B cell (primary cell): ENCODE measurements around the gene TCHH. TPM values are rescaled to one million over a fixed set of nuclear protein-coding genes. Genes with fewer than 3 reads are reported as not detected.

Source experiments
- ATAC-seq: fragments of 200-7000 bp; cut with Tn5 transposase; one replicate; pipeline ENCODE4 v1.10.0; 2021; ENCODE audit warnings: low read depth, mild to moderate bottlenecking, moderate number of reproducible peaks, moderate library complexity
- CTCF ChIA-PET: fragments of 350-600 bp; sonication (Branson Sonifier 250); formaldehyde crosslinking; loops from one replicate; lab custom pipeline; 2021; ENCODE audit warnings: antibody characterized with exemption, inconsistent platforms; lab: Charles Lee
- POLR2A ChIA-PET: fragments of 350-600 bp; sonication (Branson Sonifier 250); formaldehyde crosslinking; loops from one replicate; lab custom pipeline; 2021; ENCODE audit warnings: antibody characterized with exemption; lab: Charles Lee
- DNase-seq: peaks from one replicate; pipeline ENCODE4 v3.0.0; 2013
- H2AFZ ChIP-seq: 2 replicates; pipeline ENCODE4 v1.6.1; 2012; ENCODE audit warnings: mild to moderate bottlenecking, low read depth, low read length; ENCODE audit not compliant: insufficient read depth, poor library complexity, severe bottlenecking
- H3K27ac ChIP-seq, 2 donors: 1 replicate in 1 of 2; 2 replicates in 1 of 2; pipeline ENCODE4 v1.5.1; 2012 to 2013; ENCODE audit warnings: low read length in 2 of 2, mild to moderate bottlenecking in 2 of 2, moderate library complexity in 1 of 2
- H3K27me3 ChIP-seq, 4 experiments: fragments of 200-600 bp in 1 of 4; sonication (generic) in 1 of 4; replicated peaks in 1 of 4; 1 replicate in 2 of 4; 2 replicates in 2 of 4; pipeline versions ENCODE4 v1.6.1 to v1.7.0; 2013 to 2016; ENCODE audit warnings: low read length in 3 of 4, mild to moderate bottlenecking in 2 of 4, mixed read lengths in 1 of 4, moderate library complexity in 1 of 4; ENCODE audit not compliant: insufficient read depth in 4 of 4, control insufficient read depth in 3 of 4; ENCODE audit errors: control extremely low read depth in 1 of 4
- H3K36me3 ChIP-seq, 2 experiments: replicated peaks in 1 of 2; 1 replicate in 1 of 2; 2 replicates in 1 of 2; pipeline versions ENCODE4 v1.6.1 to v1.7.1; 2013; ENCODE audit warnings: low read length in 1 of 2; ENCODE audit not compliant: insufficient read depth in 2 of 2, control insufficient read depth in 1 of 2; ENCODE audit errors: control extremely low read depth in 1 of 2, extremely low read depth in 1 of 2
- H3K4me1 ChIP-seq, 2 donors: fragments of 200-600 bp in 1 of 2; sonication (generic) in 1 of 2; 1 replicate in 1 of 2; 2 replicates in 1 of 2; pipeline versions ENCODE4 v1.5.1 to v1.6.1; 2013 to 2017; ENCODE audit warnings: low read length in 2 of 2; ENCODE audit not compliant: control insufficient read depth in 2 of 2, insufficient read depth in 2 of 2
- H3K4me2 ChIP-seq: replicated peaks from 2 replicates; pipeline ENCODE3; 2012; ENCODE audit warnings: mild to moderate bottlenecking, low read depth, low read length; ENCODE audit not compliant: poor library complexity, severe bottlenecking
- H3K4me3 ChIP-seq, 5 experiments: fragments of 200-600 bp in 1 of 5; sonication (generic) in 1 of 5; 1 replicate in 3 of 5; 2 replicates in 2 of 5; pipeline versions ENCODE4 v1.5.1 to v1.7.0; 2011 to 2016; ENCODE audit warnings: low read length in 4 of 5, mild to moderate bottlenecking in 4 of 5, low read depth in 2 of 5, control low read depth in 1 of 5, moderate library complexity in 1 of 5; ENCODE audit not compliant: insufficient read depth in 1 of 5; ENCODE audit errors: control extremely low read depth in 1 of 5, extremely low read depth in 1 of 5
- H3K79me2 ChIP-seq: fragments of 200-600 bp; sonication (generic); one replicate; pipeline ENCODE4 v1.6.0; 2016; ENCODE audit warnings: low read length; ENCODE audit not compliant: control insufficient read depth, insufficient read depth
- H3K9ac ChIP-seq: fragments of 200-600 bp; sonication (generic); 2 replicates; pipeline ENCODE4 v1.6.1; 2017; ENCODE audit warnings: mild to moderate bottlenecking, low read length, moderate library complexity
- H3K9me3 ChIP-seq, 3 donors: one replicate each; pipeline versions ENCODE4 v1.6.1 to v1.7.1; 2013; ENCODE audit warnings: low read length in 2 of 3; ENCODE audit not compliant: control insufficient read depth in 2 of 3, insufficient read depth in 1 of 3; ENCODE audit errors: control extremely low read depth in 1 of 3
- H4K20me1 ChIP-seq: 2 replicates; pipeline ENCODE4 v1.6.0; 2012; ENCODE audit warnings: mild to moderate bottlenecking, low read length; ENCODE audit not compliant: insufficient read depth, control insufficient read depth, poor library complexity, severe bottlenecking
- H3K27ac Mint-ChIP-seq: one replicate; pipeline ENCODE4 v1.8.0; 2021; ENCODE audit warnings: mixed read lengths
- H3K27me3 Mint-ChIP-seq: one replicate; pipeline ENCODE4 v1.8.0; 2021; ENCODE audit warnings: mixed read lengths
- H3K4me1 Mint-ChIP-seq: one replicate; pipeline ENCODE4 v1.8.0; 2021; ENCODE audit warnings: mixed read lengths
- H3K4me3 Mint-ChIP-seq: one replicate; pipeline ENCODE4 v1.8.0; 2021; ENCODE audit warnings: mixed read lengths
- H3K9me3 Mint-ChIP-seq: one replicate; pipeline ENCODE4 v1.8.0; 2022; ENCODE audit warnings: mixed read lengths; ENCODE audit not compliant: insufficient read depth
- EZH2 ChIP-seq: IDR thresholded peaks from 2 replicates; pipeline ENCODE4 v1.6.1; 2012; ENCODE audit warnings: borderline replicate concordance, low read depth, mild to moderate bottlenecking, moderate library complexity, low read length; ENCODE audit not compliant: insufficient read depth, poor library complexity, severe bottlenecking
- WGBS: methylation state at CpG from one replicate; pipeline ENCODE4 v1.1.5; 2013; ENCODE audit warnings: missing lambda C conversion rate; ENCODE audit not compliant: insufficient coverage; 5-methylcytosine and 5-hydroxymethylcytosine counted together
- intact Hi-C: fragments of 100-400 bp; cut with micrococcal nuclease; formaldehyde crosslinking; loops from one replicate; pipeline ENCODE4 v1.10.0; 2022
- polyA minus RNA-seq: library from RNA; depleted of rRNA, polyadenylated mRNA; stranded (reverse); fragments of >200 nt; gene quantifications from 2 replicates; pipeline ENCODE4 v1.2.3, GENCODE V29; 2012
- polyA plus RNA-seq: library from polyadenylated mRNA; depleted of rRNA; stranded (reverse); fragments of >200 nt; gene quantifications from 2 replicates; pipeline ENCODE4 v1.2.3, GENCODE V29; 2012
- total RNA-seq, 2 donors: library from RNA; stranded (reverse); fragments of 120-200 nt in 1 of 2; gene quantifications; 1 replicate in 1 of 2; 2 replicates in 1 of 2; pipeline versions ENCODE4 v1.2.3 to v1.2.4, GENCODE V29; 2013 to 2022
- TF ChIP-seq, protein P1 (sequence below): fragments of 200-600 bp; IDR thresholded peaks from one replicate; pipeline ENCODE4 v1.8.0; 2022; ENCODE audit warnings: antibody characterized with exemption, mild to moderate bottlenecking

The TCHH gene
- total RNA-seq (not detected in 2 replicates), polyA plus RNA-seq (not detected in 2 replicates), polyA minus RNA-seq (not detected in 2 replicates)
- total RNA-seq (2013): not detected

DNA sequence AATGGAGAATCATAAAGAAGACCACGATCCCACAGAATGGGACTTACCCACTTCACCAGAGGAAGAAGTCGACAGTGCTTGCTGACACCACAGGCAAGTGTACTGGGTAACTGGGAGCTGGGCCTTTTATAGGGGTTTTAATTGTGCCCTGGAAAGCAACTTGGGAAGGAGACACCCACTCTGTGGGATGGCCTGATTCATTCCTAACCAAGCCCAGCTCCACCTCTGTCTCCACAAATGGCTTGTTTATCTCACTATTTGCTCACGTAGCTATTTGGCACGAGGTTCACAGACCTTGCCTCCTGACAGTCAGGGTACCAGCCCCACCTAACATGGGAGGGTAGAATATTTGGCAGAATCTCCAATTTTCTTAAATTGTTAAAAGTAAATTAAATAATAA is at the start of gene TCHH:
Gene TCHH, minus strand, starts transcription at position 101 of the 400 bp plus-strand sequence. CDS start 1,364 bp downstream, outside the sequence.
- no peak within 1 kb of the TSS for H3K9ac ChIP-seq
- H3K4me3 ChIP-seq: no peak within 1 kb of the TSS
- H3K9me3 Mint-ChIP-seq: no peaks in the 10 kb centered on the region
- no peaks in the 10 kb centered on the region for H4K20me1 ChIP-seq
- no peak within 1 kb of the TSS for H3K27ac Mint-ChIP-seq
- H3K36me3 ChIP-seq: no peaks in the 10 kb centered on the region
- intact Hi-C loops: no loop called here
- ATAC-seq (no peak), DNase-seq (no peak)
- peaks cover 0 to 11% (median 0%) of the 10 kb centered on the region in 3 donors for H3K9me3 ChIP-seq
- H3K79me2 ChIP-seq: no peaks in the 10 kb centered on the region
- H3K4me2 ChIP-seq: no peak within 1 kb of the TSS
- no peak within 1 kb of the TSS for H3K27ac ChIP-seq
- no CpG with 5 or more reads among the region's 4 CpGs for WGBS
- CTCF ChIA-PET: no interaction called here
- H3K4me3 Mint-ChIP-seq: no peak within 1 kb of the TSS
- H3K27me3 Mint-ChIP-seq: peaks cover 44% of the 10 kb centered on the region
- TF ChIP-seq, protein P1, sequence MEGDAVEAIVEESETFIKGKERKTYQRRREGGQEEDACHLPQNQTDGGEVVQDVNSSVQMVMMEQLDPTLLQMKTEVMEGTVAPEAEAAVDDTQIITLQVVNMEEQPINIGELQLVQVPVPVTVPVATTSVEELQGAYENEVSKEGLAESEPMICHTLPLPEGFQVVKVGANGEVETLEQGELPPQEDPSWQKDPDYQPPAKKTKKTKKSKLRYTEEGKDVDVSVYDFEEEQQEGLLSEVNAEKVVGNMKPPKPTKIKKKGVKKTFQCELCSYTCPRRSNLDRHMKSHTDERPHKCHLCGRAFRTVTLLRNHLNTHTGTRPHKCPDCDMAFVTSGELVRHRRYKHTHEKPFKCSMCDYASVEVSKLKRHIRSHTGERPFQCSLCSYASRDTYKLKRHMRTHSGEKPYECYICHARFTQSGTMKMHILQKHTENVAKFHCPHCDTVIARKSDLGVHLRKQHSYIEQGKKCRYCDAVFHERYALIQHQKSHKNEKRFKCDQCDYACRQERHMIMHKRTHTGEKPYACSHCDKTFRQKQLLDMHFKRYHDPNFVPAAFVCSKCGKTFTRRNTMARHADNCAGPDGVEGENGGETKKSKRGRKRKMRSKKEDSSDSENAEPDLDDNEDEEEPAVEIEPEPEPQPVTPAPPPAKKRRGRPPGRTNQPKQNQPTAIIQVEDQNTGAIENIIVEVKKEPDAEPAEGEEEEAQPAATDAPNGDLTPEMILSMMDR: no peak
- TF ChIP-seq EZH2: no peak
- no peak within 1 kb of the TSS for H2AFZ ChIP-seq
- H3K4me1 Mint-ChIP-seq: peaks cover 2% of the 10 kb centered on the region
- H3K4me1 ChIP-seq: peaks cover 24 to 29% of the 10 kb centered on the region in 2 donors
- POLR2A ChIA-PET: no interaction called here
- H3K27me3 ChIP-seq: peaks cover 0 to 60% (median 57%) of the 10 kb centered on the region in 4 experiments

GRCh38 chr1:152164517-152165136 is 49.4 kb upstream of the TCHH start:
- no peak overlapping the region for H3K4me2 ChIP-seq
- peaks cover 22% of the 10 kb centered on the region for H3K4me1 Mint-ChIP-seq

More at GRCh38 chr1:152164517-152165136, 49.4 kb upstream of the TCHH start:
- WGBS: 50% methylated on average over 2 of the region's 2 CpGs
- H3K27me3 Mint-ChIP-seq: peaks cover 34% of the 10 kb centered on the region
- H3K27me3 ChIP-seq: peaks cover 0 to 24% (median 12%) of the 10 kb centered on the region in 4 experiments
- no peak overlapping the region for H3K4me3 Mint-ChIP-seq
- H3K9ac ChIP-seq: no peak overlapping the region
- no peak for ATAC-seq
- no peaks in the 10 kb centered on the region for H3K9me3 ChIP-seq
- TF ChIP-seq, protein P1: no peak
- TF ChIP-seq EZH2: no peak
- intact Hi-C loops: no loop called here
- no peak for DNase-seq
- ChIA-PET POLR2A (no interaction called here), CTCF (interaction anchor here (1.2 kb wide), 1 partner anchor 23 kb away, joined by 3 read pairs; no protein-coding TSS in a partner anchor)
- H3K27ac Mint-ChIP-seq: no peak overlapping the region
- no peak overlapping the region for H2AFZ ChIP-seq
- no peaks in the 10 kb centered on the region for H3K9me3 Mint-ChIP-seq
- H4K20me1 ChIP-seq: no peaks in the 10 kb centered on the region
- no peak overlapping the region for H3K27ac ChIP-seq
- no peak overlapping the region for H3K4me3 ChIP-seq
- H3K36me3 ChIP-seq: no peaks in the 10 kb centered on the region
- no peaks in the 10 kb centered on the region for H3K79me2 ChIP-seq
- peaks cover 15 to 16% of the 10 kb centered on the region in 2 donors for H3K4me1 ChIP-seq
